Smooth muscle cell (in vitro differentiated cells): ENCODE measurements around the gene CDH3. TPM values are rescaled to one million over a fixed set of nuclear protein-coding genes. Genes with fewer than 3 reads are reported as not detected.
A peak's percentile ranks its signal among the peaks of the same experiment; 100 is the strongest.

ENCODE experiments used
- DNase-seq: peaks from one replicate; lab custom pipeline; 2025; ENCODE audit not compliant: unreplicated experiment; lab: John Stamatoyannopoulos, UW
- H2AFZ ChIP-seq: fragments of 200-600 bp; sonication (generic); 2 replicates; pipeline ENCODE4 v1.6.0; 2016; ENCODE audit warnings: antibody characterized with exemption, low read depth, mild to moderate bottlenecking
- H3F3A ChIP-seq: fragments of 200-600 bp; sonication (generic); 2 replicates; pipeline ENCODE4 v1.6.0; 2017; ENCODE audit warnings: antibody characterized with exemption, low read depth
- H3K27ac ChIP-seq: fragments of 200-600 bp; sonication (generic); 2 replicates; pipeline ENCODE4 v1.5.1; 2016; ENCODE audit warnings: low read depth, mild to moderate bottlenecking
- H3K27me3 ChIP-seq: fragments of 200-600 bp; sonication (generic); 2 replicates; pipeline ENCODE4 v1.6.1; 2016; ENCODE audit warnings: low read depth, mild to moderate bottlenecking
- H3K36me3 ChIP-seq: fragments of 200-600 bp; sonication (generic); 2 replicates; pipeline ENCODE4 v1.5.1; 2016; ENCODE audit warnings: low read depth
- H3K4me1 ChIP-seq: fragments of 200-600 bp; sonication (generic); 2 replicates; pipeline ENCODE4 v1.5.1; 2016; ENCODE audit warnings: low read depth
- H3K4me2 ChIP-seq: fragments of 200-600 bp; sonication (generic); 2 replicates; pipeline ENCODE4 v1.6.0; 2016; ENCODE audit warnings: mild to moderate bottlenecking
- H3K4me3 ChIP-seq: fragments of 200-600 bp; sonication (generic); 2 replicates; pipeline ENCODE4 v1.5.1; 2016; ENCODE audit warnings: mild to moderate bottlenecking
- H3K79me2 ChIP-seq: fragments of 200-600 bp; sonication (generic); 2 replicates; pipeline ENCODE4 v1.6.0; 2016; ENCODE audit warnings: low read depth, mild to moderate bottlenecking
- H3K9ac ChIP-seq: fragments of 200-600 bp; sonication (generic); 2 replicates; pipeline ENCODE4 v1.6.0; 2016; ENCODE audit warnings: low read depth
- H3K9me3 ChIP-seq: fragments of 200-600 bp; sonication (generic); replicated peaks from 2 replicates; pipeline ENCODE4 v1.5.1; 2016; ENCODE audit warnings: low read depth
- H4K20me1 ChIP-seq: fragments of 200-600 bp; sonication (generic); 2 replicates; pipeline ENCODE4 v1.6.0; 2016; ENCODE audit warnings: low read depth
- CTCF ChIP-seq: fragments of 200-600 bp; sonication (generic); IDR thresholded peaks from 2 replicates; pipeline ENCODE4 v1.5.1; 2017; ENCODE audit warnings: borderline replicate concordance, mild to moderate bottlenecking, antibody characterized with exemption; ENCODE audit not compliant: insufficient read depth, poor library complexity, severe bottlenecking
- WGBS: methylation state at CpG from one replicate; pipeline ENCODE4 v1.1.7; 2016; ENCODE audit warnings: low lambda C conversion rate; 5-methylcytosine and 5-hydroxymethylcytosine counted together
- polyA plus RNA-seq: library from polyadenylated mRNA; unstranded; fragments of >200 nt; fragmentation: Nextera tagmentation; extraction: Ambion mirVana; gene quantifications from 2 replicates; pipeline ENCODE4 v1.2.1, GENCODE V29; 2016
- total RNA-seq: library from RNA; depleted of rRNA; stranded (reverse); fragments of >200 nt; gene quantifications from 2 replicates; pipeline ENCODE4 v1.2.3, GENCODE V29; 2014

The CDH3 gene
- total and polyA plus RNA-seq, 2 experiments from 2014 or later, result 18.9 to 78.2 TPM

GRCh38 chr16:68664297-68664696 lies 19.2 kb downstream of the CDH3 start:
- 28% methylated on average over 2 of the region's 2 CpGs for WGBS
- H3K9me3 ChIP-seq, result no peaks in the 10 kb centered on the region
- H3F3A ChIP-seq, result peaks cover 7% of the 10 kb centered on the region
- H3K27me3 ChIP-seq, result no peaks in the 10 kb centered on the region
- peak overlapping the region; percentile 87 for H3K27ac ChIP-seq
- peak overlapping the region; percentile 44 for H3K4me2 ChIP-seq
- H4K20me1 ChIP-seq, result no peaks in the 10 kb centered on the region
- H3K4me3 ChIP-seq, result no peak overlapping the region
- no peak for TF ChIP-seq CTCF
- no peak overlapping the region for H2AFZ ChIP-seq
- no peak overlapping the region for H3K9ac ChIP-seq
- H3K4me1 ChIP-seq, result no peaks in the 10 kb centered on the region
- no peaks in the 10 kb centered on the region for H3K79me2 ChIP-seq
- H3K36me3 ChIP-seq, result no peaks in the 10 kb centered on the region
- no peak for DNase-seq

- Histone ChIP-seq H3K79me2 (no peaks in the 10 kb centered on the region), H3K4me2 (no peak overlapping the region), H3K27me3 (no peaks in the 10 kb centered on the region), H4K20me1 (no peaks in the 10 kb centered on the region), H3K36me3 (no peaks in the 10 kb centered on the region), H3K27ac (peak overlapping the region; percentile 87), H3K4me3 (no peak overlapping the region), H3K9me3 (no peaks in the 10 kb centered on the region), H2AFZ (no peak overlapping the region), H3K9ac (peak overlapping the region; percentile 31), H3F3A (peaks cover 6% of the 10 kb centered on the region), H3K4me1 (no peaks in the 10 kb centered on the region)
- WGBS, result 71% methylated on average over 5 of the region's 5 CpGs
- no peak for TF ChIP-seq CTCF
- DNase-seq, result no peak
Measured at GRCh38 chr16:68665501-68665900, 20.4 kb downstream of the CDH3 start.

- DNase-seq, result no peak
Measured at GRCh38 chr16:68668266-68668665, 23.2 kb downstream of the CDH3 start.

More at GRCh38 chr16:68668266-68668665, 23.2 kb downstream of the CDH3 start:
- TF ChIP-seq CTCF, result no peak
- no peaks in the 10 kb centered on the region for H3K9me3 ChIP-seq
- H4K20me1 ChIP-seq, result no peaks in the 10 kb centered on the region
- H3K9ac ChIP-seq, result peak overlapping the region; percentile 54
- H3K27ac ChIP-seq, result peak overlapping the region; percentile 87
- no peak overlapping the region for H2AFZ ChIP-seq
- no peaks in the 10 kb centered on the region for H3F3A ChIP-seq
- no peaks in the 10 kb centered on the region for H3K27me3 ChIP-seq
- no peak overlapping the region for H3K4me2 ChIP-seq
- H3K79me2 ChIP-seq, result no peaks in the 10 kb centered on the region
- no peaks in the 10 kb centered on the region for H3K4me1 ChIP-seq
- WGBS, result 86% methylated on average over 4 of the region's 4 CpGs
- no peak overlapping the region for H3K4me3 ChIP-seq
- no peaks in the 10 kb centered on the region for H3K36me3 ChIP-seq
